Testis (tissue), 3 donors: ENCODE data around the gene CCDC152. TPM values are rescaled to one million over a fixed set of nuclear protein-coding genes. Genes with fewer than 3 reads are reported as not detected.

ENCODE experiments used
- DNase-seq: peaks from one replicate; pipeline ENCODE4 v3.0.0-alpha.2; 2019
- H3K27ac ChIP-seq, 2 donors: fragments of 200-600 bp; sonication (generic); one replicate each; pipeline ENCODE4 v1.5.1; 2019
- H3K27me3 ChIP-seq: fragments of 200-600 bp; sonication (generic); one replicate; pipeline ENCODE4 v1.5.1; 2019
- H3K36me3 ChIP-seq: fragments of 200-600 bp; sonication (generic); one replicate; pipeline ENCODE4 v1.5.1; 2017; ENCODE audit warnings: low read depth; ENCODE audit errors: missing control alignments
- H3K4me1 ChIP-seq: fragments of 200-600 bp; sonication (generic); one replicate; pipeline ENCODE4 v1.5.1; 2019
- H3K4me3 ChIP-seq, 2 donors: fragments of 200-600 bp; sonication (generic); one replicate each; pipeline ENCODE4 v1.5.1; 2017 to 2019
- H3K9me3 ChIP-seq: fragments of 200-600 bp; sonication (generic); one replicate; pipeline ENCODE4 v1.5.1; 2017
- CTCF ChIP-seq, 3 experiments: fragments of 450-650 bp in 2 of 3; fragments of 200-600 bp in 1 of 3; sonication (generic) in 1 of 3; IDR thresholded peaks; one replicate each; pipeline ENCODE4 v1.5.1; 2016 to 2019; ENCODE audit warnings: antibody characterized with exemption in 3 of 3, mild to moderate bottlenecking in 2 of 3, moderate library complexity in 1 of 3
- POLR2A ChIP-seq: fragments of 450-650 bp; IDR thresholded peaks from one replicate; pipeline ENCODE4 v1.6.1; 2017; ENCODE audit warnings: antibody characterized with exemption, mild to moderate bottlenecking, moderate library complexity
- WGBS, 2 donors: methylation state at CpG; one replicate each; pipeline ENCODE4 v1.1.5; 2018; 5-methylcytosine and 5-hydroxymethylcytosine counted together
- intact Hi-C: fragments of 100-400 bp; cut with DNase I; formaldehyde crosslinking; loops from one replicate; pipeline ENCODE4 v1.15.1; 2023; ENCODE audit warnings: low total_unique reads
- polyA plus RNA-seq: library from polyadenylated mRNA; stranded (reverse); fragments of 350-450 nt; fragmentation: Illumina TruSeq; extraction: RNeasy Lipid Tissue Mini Kit (QIAGEN cat#74804); gene quantifications from one replicate; pipeline ENCODE4 v1.2.3, GENCODE V29; 2014; ENCODE audit warnings: low read depth, low replicate concordance; ENCODE audit not compliant: insufficient read depth
- total RNA-seq, 2 donors: library from RNA; depleted of rRNA; stranded (reverse); fragments of >200 nt; gene quantifications; one replicate each; pipeline ENCODE4 v1.2.3, GENCODE V29; 2016

Gene CCDC152
- total and polyA plus RNA-seq, 3 donors from 2014 or later = 1.4 to 5.2 (median 2.4) TPM

- H3K9me3 ChIP-seq = no peaks in the 10 kb centered on the region
- whole genome bisulfite sequencing, 2 donors = 57 to 68% methylated on average over 2 of the region's 2 CpGs
- DNase-seq = no peak
- peaks cover 4% of the 10 kb centered on the region for H3K4me1 ChIP-seq
- no peaks in the 10 kb centered on the region for H3K27me3 ChIP-seq
- TF ChIP-seq POLR2A = no peak
- no peak for TF ChIP-seq CTCF (IDR thresholded peaks at IDR 0.05)
- intact Hi-C loops = no loop called here
- peak overlapping the region in 1 of 2 donors; percentile 3 for H3K4me3 ChIP-seq
- no peak overlapping the region for H3K27ac ChIP-seq
- H3K36me3 ChIP-seq = no peaks in the 10 kb centered on the region
These were observed 51.3 kb downstream of the CCDC152 start for GRCh38 chr5:42807722-42808447.

GRCh38 chr5:42808888-42809611 is 52.4 kb downstream of the CCDC152 start:
- Histone ChIP-seq H3K4me1 (peaks cover 4% of the 10 kb centered on the region), H3K9me3 (no peaks in the 10 kb centered on the region), H3K27me3 (no peaks in the 10 kb centered on the region), H3K36me3 (no peaks in the 10 kb centered on the region), H3K4me3 (peak overlapping the region; percentile 49 to 62), H3K27ac (peak overlapping the region in 1 of 2 donors; percentile 84)
- TF ChIP-seq CTCF (IDR thresholded peaks at IDR 0.05) = no peak
- TF ChIP-seq POLR2A = no peak
- WGBS, 2 donors = 68 to 76% methylated on average over 4 of the region's 4 CpGs
- intact Hi-C loops = no loop called here
- no peak for DNase-seq

- peak overlapping the region; percentile 49 to 62 for H3K4me3 ChIP-seq
- intact Hi-C loops = no loop called here
- 49% methylated on average over 3 of the region's 3 CpGs for WGBS, 2 donors
- H3K4me1 ChIP-seq = peaks cover 4% of the 10 kb centered on the region
- TF ChIP-seq CTCF (IDR thresholded peaks at IDR 0.05) = no peak
- TF ChIP-seq POLR2A = no peak
- no peaks in the 10 kb centered on the region for H3K36me3 ChIP-seq
- H3K9me3 ChIP-seq = no peaks in the 10 kb centered on the region
- peak overlapping the region; percentile 67 to 84 for H3K27ac ChIP-seq
- DNase-seq = no peak
- H3K27me3 ChIP-seq = no peaks in the 10 kb centered on the region
These were observed 54.4 kb downstream of the CCDC152 start for GRCh38 chr5:42810834-42811590.

- peaks cover 4% of the 10 kb centered on the region for H3K4me1 ChIP-seq
- peak; percentile 67 for DNase-seq
- H3K27me3 ChIP-seq = no peaks in the 10 kb centered on the region
- intact Hi-C loops = no loop called here
- no peaks in the 10 kb centered on the region for H3K36me3 ChIP-seq
- no peaks in the 10 kb centered on the region for H3K9me3 ChIP-seq
- WGBS, 2 donors = 16 to 17% methylated on average over 8 of the region's 8 CpGs
- peak; percentile 36 for TF ChIP-seq POLR2A
- TF ChIP-seq CTCF (IDR thresholded peaks at IDR 0.05) = no peak
- H3K27ac ChIP-seq = peak within 1 kb of the TSS; percentile 67 to 84
- peak within 1 kb of the TSS; percentile 49 to 62 for H3K4me3 ChIP-seq
These were observed 55.2 kb downstream of the CCDC152 start, which contains the start of gene SELENOP for GRCh38 chr5:42811591-42812446. SELENOP (minus strand) TSS chr5:42811892; CDS start chr5:42808353, 3,539 bp downstream.
